HG02852 (cell line): Measurements from ENCODE around the gene PFN1.

Source experiments
- ATAC-seq: cut with Tn5 transposase; IDR thresholded peaks from one replicate; pipeline ENCODE4 v1.9.1; 2021; ENCODE audit warnings: mild to moderate bottlenecking, moderate library complexity; ENCODE audit not compliant: unreplicated experiment

The PFN1 gene

DNA sequence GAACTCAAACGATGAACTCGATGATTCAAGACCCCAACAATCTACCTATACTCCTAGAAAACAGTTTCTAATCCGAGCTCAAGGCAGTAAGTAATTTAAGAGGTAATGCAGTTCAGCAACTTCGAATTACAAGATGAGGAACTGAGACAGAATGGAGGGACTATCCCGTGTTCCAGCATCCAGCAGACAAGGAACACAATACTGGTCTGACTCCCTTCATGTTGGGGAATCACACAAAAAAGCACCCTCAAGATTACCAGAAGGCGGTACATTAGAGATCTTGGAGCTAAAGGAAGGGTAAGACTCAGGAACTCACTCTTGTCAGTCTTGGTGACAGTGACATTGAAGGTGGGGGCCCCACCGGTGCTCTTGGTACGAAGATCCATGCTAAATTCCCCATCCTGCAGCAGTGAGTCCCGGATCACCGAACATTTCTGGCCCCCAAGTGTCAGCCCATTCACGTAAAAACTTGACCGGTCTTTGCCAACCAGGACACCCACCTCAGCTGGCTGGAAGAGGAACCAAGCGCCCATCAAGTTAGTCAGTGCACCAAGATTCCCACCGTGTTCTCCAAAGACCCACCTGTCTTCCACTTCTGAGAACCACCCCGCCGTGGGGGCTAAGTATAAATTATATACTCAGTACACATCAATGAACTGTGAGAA is 1.9 kb downstream of the PFN1 start:
- ATAC-seq: no peak

GRCh38 chr17:4945944-4946280 is 2.4 kb downstream of the PFN1 start:
- no peak for ATAC-seq

GRCh38 chr17:4945176-4945943 is 3.0 kb downstream of the PFN1 start:
- peak; percentile 25 for ATAC-seq

GRCh38 chr17:4944554-4945175 is 3.7 kb downstream of the PFN1 start:
- ATAC-seq: no peak

DNA sequence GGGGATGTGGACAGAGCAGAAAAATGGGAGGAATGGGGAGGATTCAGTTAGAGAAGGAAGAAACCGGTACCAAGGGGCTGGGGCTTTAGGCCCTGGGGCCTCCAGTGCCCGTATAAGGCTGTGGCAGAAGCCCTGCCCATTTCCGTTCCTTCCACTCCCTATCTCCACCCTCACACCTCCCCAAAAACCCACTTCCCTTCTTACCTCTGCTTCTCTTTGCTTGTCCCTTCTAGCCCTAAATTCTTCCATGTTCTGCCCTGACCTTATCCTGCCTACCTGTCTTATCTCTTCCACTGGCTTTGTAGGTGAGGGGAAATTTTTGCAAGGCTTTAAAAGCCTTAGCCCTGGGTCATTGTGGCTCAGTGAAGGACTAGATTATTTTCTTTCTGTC is 4.2 kb downstream of the PFN1 start:
- ATAC-seq: no peak

DNA sequence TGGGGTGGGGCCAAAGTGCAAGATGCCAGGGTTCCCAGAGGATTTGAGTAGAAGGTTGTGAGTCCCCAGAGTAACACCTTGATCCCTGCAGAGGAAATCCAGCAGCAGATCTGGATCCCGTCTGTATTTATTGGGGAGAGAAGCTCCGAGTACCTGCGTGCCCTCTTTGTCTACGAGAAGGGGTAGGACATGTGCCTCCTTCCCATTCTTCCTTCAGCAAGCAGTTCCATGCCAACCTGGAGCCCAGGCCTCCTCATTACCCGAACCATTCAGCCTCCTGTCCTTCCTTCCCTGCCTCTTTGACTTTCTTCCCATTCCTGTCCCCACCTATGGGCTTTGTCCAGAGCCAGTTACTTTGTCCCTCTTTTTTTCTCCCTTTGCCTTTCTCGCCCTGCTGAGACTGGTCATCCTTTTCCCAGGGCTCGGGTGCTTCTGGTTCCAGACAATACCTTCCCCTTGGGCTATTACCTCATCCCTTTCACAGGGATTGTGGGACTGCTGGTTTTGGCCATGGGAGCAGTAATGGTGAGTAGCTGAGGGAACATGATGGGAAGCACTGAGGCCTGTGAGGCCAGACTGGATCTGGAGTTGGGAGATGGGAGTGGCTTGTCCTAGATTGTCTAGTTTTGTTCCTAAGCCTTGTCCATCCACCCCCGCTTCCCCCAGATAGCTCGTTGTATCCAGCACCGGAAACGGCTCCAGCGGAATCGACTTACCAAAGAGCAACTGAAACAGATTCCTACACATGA is 5.4 kb downstream of the PFN1 start:
- ATAC-seq: no peak

GRCh38 chr17:4941319-4941610 is 7.1 kb downstream of the PFN1 start:
- ATAC-seq: no peak

DNA sequence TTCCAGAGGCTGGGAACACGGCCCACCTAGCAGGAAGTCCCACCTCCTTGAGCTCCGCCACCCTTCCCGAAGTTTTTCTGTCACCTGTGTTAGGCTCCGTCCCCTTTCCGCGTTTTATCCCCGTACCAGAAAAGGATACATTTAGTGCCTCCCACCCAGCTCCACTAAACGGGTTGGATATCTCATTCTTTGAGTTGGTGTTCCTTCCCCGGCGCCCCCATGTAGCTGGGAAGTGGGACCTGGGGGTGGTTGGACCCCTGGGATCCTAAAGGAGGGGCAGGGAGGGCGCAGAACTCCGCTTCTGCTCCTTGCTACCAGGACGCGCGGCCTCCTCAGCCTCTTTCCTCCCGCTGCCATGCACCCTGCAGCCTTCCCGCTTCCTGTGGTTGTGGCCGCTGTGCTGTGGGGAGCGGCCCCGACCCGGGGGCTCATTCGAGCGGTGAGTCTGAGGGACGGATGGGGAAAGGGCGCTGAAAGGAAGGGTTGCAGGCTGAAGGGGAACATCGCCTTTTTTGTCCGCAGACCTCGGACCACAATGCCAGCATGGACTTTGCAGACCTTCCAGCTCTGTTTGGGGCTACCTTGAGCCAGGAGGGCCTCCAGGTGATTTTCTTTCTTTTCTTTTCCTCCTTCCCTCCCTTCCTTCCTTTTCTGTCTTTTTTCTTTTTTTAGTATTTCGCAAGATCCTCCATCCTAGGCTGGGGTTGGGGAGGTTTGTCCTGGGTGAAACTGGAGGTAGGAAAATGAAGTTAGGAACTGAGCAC is 7.6 kb downstream of the PFN1 start:
- ATAC-seq: no peak

GRCh38 chr17:4939796-4940554 is 8.4 kb downstream of the PFN1 start, which contains the start of the genes RNF167 and SLC25A11:
Gene RNF167 (plus strand): TSS chr17:4940268. CDS start chr17:4940910, 642 bp downstream.
Gene SLC25A11 (minus strand): TSS chr17:4940046. CDS start chr17:4939910, 136 bp downstream.
- peak; percentile 65 for ATAC-seq

DNA sequence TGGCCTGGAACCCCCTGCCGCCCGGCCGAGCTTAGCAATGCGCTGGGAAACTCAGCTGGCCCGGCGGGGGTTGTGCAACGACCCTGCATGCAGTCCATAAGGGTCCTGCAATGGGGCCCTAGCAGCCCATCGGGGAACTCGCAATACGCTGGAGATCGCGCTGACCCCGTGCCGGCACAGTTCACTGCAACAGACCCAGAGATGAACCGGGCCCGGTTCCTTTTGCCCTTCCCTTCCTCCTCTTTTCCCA is 8.9 kb downstream of the PFN1 start:
- ATAC-seq: peak; percentile 21

DNA sequence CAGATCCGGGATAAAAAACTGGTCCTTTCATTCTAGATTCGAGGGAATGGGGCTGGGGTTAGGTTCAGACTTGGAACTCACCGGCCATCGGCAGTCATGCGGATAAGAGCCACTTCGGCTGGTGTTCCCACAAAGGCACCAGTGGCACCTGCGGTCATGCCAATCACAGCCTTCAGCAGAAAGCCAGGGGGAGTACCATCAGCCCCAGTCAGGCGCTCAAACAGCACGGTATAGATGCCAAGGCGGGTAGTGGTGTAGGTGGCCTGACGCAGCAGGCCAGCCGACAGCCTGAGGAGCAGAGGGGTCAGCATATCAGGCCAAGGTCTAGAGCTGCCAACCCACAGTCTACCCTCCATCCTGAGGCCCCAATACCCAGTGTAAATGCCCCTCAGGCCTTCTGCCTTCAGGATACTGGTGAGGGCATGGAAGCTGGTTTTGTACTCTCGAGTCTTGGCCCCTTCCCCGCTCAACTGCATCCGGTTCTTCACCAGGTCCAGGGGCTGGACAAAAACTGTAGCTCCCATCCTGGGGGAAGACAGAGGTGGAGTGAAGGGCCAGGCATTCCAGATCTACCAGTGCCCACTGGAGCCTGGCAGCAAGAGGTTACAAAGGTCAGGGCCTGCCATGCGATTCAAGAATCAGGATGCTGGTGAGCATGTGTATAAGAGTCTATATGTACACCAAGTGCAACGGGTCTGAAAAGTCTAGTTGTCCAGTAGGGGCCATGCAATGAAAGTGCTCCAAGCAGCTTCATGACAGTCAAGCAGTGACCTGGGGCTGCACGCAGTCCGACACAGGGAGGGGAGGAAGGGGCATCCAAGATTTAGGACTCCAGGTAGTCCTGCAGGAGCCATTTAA is 9.4 kb downstream of the PFN1 start:
- no peak for ATAC-seq

- ATAC-seq: no peak
Measured at GRCh38 chr17:4938069-4938491, 10.2 kb downstream of the PFN1 start.

GRCh38 chr17:4937553-4937952 is 10.8 kb downstream of the PFN1 start:
- ATAC-seq: no peak

- ATAC-seq: no peak
Measured at GRCh38 chr17:4936436-4936835, 11.9 kb downstream of the PFN1 start.

DNA sequence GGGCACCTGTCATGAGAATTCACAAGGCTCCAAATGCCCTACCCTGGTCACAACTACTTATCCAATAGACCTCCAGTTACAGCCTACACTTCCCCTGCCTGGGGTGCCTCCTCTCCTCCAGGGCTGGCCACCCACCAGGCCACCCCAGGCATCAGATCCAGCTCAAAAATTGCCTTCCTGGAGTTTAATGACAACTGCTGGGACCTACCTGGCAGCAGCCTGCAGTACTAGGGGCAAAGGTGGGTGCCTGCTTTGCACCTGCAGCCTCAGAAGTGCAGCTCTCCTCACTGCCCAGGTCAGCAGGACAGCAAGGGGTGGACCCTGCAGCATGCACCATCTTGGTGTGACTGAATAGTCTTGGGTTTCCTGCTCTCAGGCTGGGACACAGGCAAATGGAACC is 12.7 kb downstream of the PFN1 start:
- no peak for ATAC-seq

DNA sequence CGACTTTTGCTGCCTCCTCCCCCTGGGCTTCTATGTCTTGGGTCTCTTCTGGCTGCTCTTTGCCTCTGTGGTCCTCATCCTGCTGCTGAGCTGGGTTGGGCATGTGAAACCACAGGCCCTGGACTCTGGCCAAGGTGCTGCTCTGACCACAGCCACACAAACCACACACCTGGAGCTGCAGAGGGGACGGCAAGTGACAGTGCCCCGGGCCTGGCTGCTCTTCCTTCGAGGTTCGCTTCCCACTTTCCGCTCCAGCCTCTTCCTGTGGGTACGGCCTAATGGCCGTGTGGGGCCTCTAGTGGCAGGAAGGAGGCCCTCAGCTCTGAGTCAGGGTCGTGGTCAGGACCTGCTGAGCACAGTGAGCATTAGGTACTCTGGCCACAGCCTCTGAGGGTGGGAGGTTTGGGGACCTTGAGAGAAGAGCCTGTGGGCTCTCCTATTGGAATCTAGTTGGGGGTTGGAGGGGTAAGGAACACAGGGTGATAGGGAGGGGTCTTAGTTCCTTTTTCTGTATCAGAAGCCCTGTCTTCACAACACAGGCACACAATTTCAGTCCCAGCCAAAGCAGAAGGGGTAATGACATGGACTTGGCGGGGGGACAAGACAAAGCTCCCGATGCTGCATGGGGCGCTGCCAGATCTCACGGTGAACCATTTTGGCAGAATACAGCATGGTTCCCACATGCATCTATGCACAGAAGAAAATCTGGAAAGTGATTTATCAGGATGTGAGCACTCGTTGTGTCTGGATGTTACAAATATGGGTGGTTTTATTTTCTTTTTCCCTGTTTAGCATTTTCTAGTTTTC is 14.0 kb downstream of the PFN1 start:
- no peak for ATAC-seq

DNA sequence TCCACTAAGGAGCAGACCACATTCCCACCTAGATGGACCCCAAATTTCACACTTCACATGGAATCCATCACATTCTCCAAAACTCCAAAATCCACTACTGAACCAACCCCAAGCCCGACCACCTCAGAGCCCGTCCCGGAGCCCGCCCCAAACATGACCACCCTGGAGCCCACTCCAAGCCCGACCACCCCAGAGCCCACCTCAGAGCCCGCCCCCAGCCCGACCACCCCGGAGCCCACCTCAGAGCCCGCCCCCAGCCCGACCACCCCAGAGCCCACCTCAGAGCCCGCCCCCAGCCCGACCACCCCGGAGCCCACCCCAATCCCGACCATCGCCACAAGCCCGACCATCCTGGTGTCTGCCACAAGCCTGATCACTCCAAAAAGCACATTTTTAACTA is 14.7 kb downstream of the PFN1 start:
- ATAC-seq: no peak

DNA sequence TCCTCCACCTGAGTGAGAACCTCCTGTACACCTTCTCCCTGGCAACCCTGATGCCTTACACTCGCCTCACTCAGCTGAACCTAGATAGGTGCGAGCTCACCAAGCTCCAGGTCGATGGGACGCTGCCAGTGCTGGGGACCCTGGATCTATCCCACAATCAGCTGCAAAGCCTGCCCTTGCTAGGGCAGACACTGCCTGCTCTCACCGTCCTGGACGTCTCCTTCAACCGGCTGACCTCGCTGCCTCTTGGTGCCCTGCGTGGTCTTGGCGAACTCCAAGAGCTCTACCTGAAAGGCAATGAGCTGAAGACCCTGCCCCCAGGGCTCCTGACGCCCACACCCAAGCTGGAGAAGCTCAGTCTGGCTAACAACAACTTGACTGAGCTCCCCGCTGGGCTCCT is 15.6 kb downstream of the PFN1 start:
- no peak for ATAC-seq

DNA sequence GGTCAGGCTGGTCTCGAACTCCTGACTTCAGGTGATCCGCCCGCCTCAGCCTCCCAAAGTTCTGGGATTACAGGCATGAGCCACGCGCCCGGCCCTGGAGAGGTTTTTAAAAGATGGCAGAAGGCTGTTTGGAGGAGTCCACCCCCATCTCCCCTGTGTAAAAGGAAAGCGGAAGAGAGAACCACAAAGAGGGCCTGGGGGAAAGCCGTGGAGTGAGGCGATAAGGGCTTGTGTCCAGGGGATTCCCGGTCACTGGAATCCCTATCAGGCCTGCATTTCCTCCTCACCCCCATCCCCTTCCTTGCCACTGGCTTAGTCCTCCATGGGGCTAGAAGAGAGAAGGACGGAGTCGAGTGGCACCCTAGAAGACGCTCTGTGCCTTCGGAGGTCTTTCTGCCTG is 16.4 kb downstream of the PFN1 start, which contains the start of gene GP1BA:
GP1BA (plus strand) TSS at position 315 of the 400 bp plus-strand sequence. CDS start 328 bp downstream, outside the sequence.
- no peak for ATAC-seq
